ENCODE data around the gene INA. TPM values are rescaled to one million over a fixed set of nuclear protein-coding genes. Genes with fewer than 3 reads are reported as not detected.

Gene INA
- total RNA-seq, 1 experiment from 2014 or later: 16.2 TPM

GRCh38 chr10:103287992-103288391 is 11.1 kb downstream of the INA start:
- Histone ChIP-seq H3K27ac (ENCODE audit: low read depth, low read length, poor library complexity, severe bottlenecking) (no peak overlapping the region), H3K4me1 (ENCODE audit: insufficient read depth, low read length, poor library complexity, severe bottlenecking) (no peaks in the 10 kb centered on the region), H3K36me3 (ENCODE audit: insufficient read depth, low read length, poor library complexity, severe bottlenecking) (no peaks in the 10 kb centered on the region), H3K4me3 (ENCODE audit: low read depth, low read length, poor library complexity, severe bottlenecking) (no peak overlapping the region), H3K27me3 (replicated peaks; ENCODE audit: insufficient read depth, low read depth, low read length, poor library complexity) (no peaks in the 10 kb centered on the region), H3K9me3 (ENCODE audit: low read depth, low read length, poor library complexity, severe bottlenecking) (no peaks in the 10 kb centered on the region)
- TF ChIP-seq CTCF (conservative IDR thresholded peaks at IDR 0.05; ENCODE audit: low read depth, low read length): no peak
- no peak for TF ChIP-seq EZH2 (IDR thresholded peaks at IDR 0.05; ENCODE audit: borderline replicate concordance, low read depth, low read length, poor library complexity, severe bottlenecking)
- intact Hi-C loops (cut with micrococcal nuclease; ENCODE audit: unreplicated experiment): no loop called here
- ChIA-PET CTCF (no interaction called here), POLR2A (ENCODE audit: low non-redundant PET) (no interaction called here)
- DNase-seq (ENCODE audit: low spot score): no peak
- no TSS peak for BruUV-seq (replicated peaks)

- TF ChIP-seq EZH2 (IDR thresholded peaks at IDR 0.05; ENCODE audit: borderline replicate concordance, low read depth, low read length, poor library complexity, severe bottlenecking): no peak
- no peak for TF ChIP-seq CTCF (conservative IDR thresholded peaks at IDR 0.05; ENCODE audit: low read depth, low read length)
- intact Hi-C loops (cut with micrococcal nuclease; ENCODE audit: unreplicated experiment): no loop called here
- BruUV-seq (replicated peaks): no TSS peak
- H3K4me1 ChIP-seq (ENCODE audit: insufficient read depth, low read length, poor library complexity, severe bottlenecking): no peaks in the 10 kb centered on the region
- no peaks in the 10 kb centered on the region for H3K36me3 ChIP-seq (ENCODE audit: insufficient read depth, low read length, poor library complexity, severe bottlenecking)
- ChIA-PET POLR2A (ENCODE audit: low non-redundant PET) (interaction anchor here (0.5 kb wide), 1 partner anchor 10 kb away, joined by 5 read pairs; no protein-coding TSS in a partner anchor), CTCF (no interaction called here)
- H3K9me3 ChIP-seq (ENCODE audit: low read depth, low read length, poor library complexity, severe bottlenecking): no peaks in the 10 kb centered on the region
- no peak for DNase-seq (ENCODE audit: low spot score)
- H3K27ac ChIP-seq (ENCODE audit: low read depth, low read length, poor library complexity, severe bottlenecking): no peak overlapping the region
- H3K4me3 ChIP-seq (ENCODE audit: low read depth, low read length, poor library complexity, severe bottlenecking): no peak overlapping the region
- no peaks in the 10 kb centered on the region for H3K27me3 ChIP-seq (replicated peaks; ENCODE audit: insufficient read depth, low read depth, low read length, poor library complexity)
Observed at GRCh38 chr10:103291588-103291987, 14.7 kb downstream of the INA start.

GRCh38 chr10:103295374-103296015 is 18.6 kb downstream of the INA start:
- CTCF ChIA-PET: no interaction called here
- H3K4me3 ChIP-seq (ENCODE audit: low read depth, low read length, poor library complexity, severe bottlenecking): no peak overlapping the region
- H3K4me1 ChIP-seq (ENCODE audit: insufficient read depth, low read length, poor library complexity, severe bottlenecking): no peaks in the 10 kb centered on the region
- TF ChIP-seq EZH2 (IDR thresholded peaks at IDR 0.05; ENCODE audit: borderline replicate concordance, low read depth, low read length, poor library complexity, severe bottlenecking) (no peak), CTCF (conservative IDR thresholded peaks at IDR 0.05; ENCODE audit: low read depth, low read length) (no peak)
- intact Hi-C loops (cut with micrococcal nuclease; ENCODE audit: unreplicated experiment): no loop called here
- no peaks in the 10 kb centered on the region for H3K9me3 ChIP-seq (ENCODE audit: low read depth, low read length, poor library complexity, severe bottlenecking)
- no peaks in the 10 kb centered on the region for H3K36me3 ChIP-seq (ENCODE audit: insufficient read depth, low read length, poor library complexity, severe bottlenecking)
- BruUV-seq (replicated peaks): no TSS peak
- POLR2A ChIA-PET (ENCODE audit: low non-redundant PET): no interaction called here
- no peak for DNase-seq (ENCODE audit: low spot score)
- no peaks in the 10 kb centered on the region for H3K27me3 ChIP-seq (replicated peaks; ENCODE audit: insufficient read depth, low read depth, low read length, poor library complexity)
- no peak overlapping the region for H3K27ac ChIP-seq (ENCODE audit: low read depth, low read length, poor library complexity, severe bottlenecking)
